Mucosa of descending colon (tissue), 3 donors: Measurements from ENCODE around the gene NID1. TPM values are rescaled to one million over a fixed set of nuclear protein-coding genes. Genes with fewer than 3 reads are reported as not detected.
"Not testable (repeated sequence)": the region's sequence is repeated elsewhere in the genome, so short reads cannot be mapped to it uniquely, and the experiment has no call there.

Experiments
- ATAC-seq: fragments of 200-7000 bp; cut with Tn5 transposase; one replicate; pipeline ENCODE4 v1.9.1; 2020; ENCODE audit warnings: mild to moderate bottlenecking, moderate library complexity
- DNase-seq, 3 donors: peaks; one replicate each; pipeline ENCODE4 v3.0.0-alpha.2; 2020
- H3K36me3 ChIP-seq: fragments of 200-600 bp; one replicate; pipeline ENCODE4 v1.8.0; 2021; ENCODE audit warnings: low read depth, mild to moderate bottlenecking
- H3K4me1 ChIP-seq: fragments of 200-600 bp; one replicate; pipeline ENCODE4 v1.8.0; 2021; ENCODE audit warnings: low read depth, mild to moderate bottlenecking
- H3K4me3 ChIP-seq: fragments of 200-600 bp; one replicate; pipeline ENCODE4 v1.8.0; 2021; ENCODE audit warnings: mild to moderate bottlenecking
- H3K9me3 ChIP-seq: fragments of 200-600 bp; one replicate; pipeline ENCODE4 v1.8.0; 2021; ENCODE audit warnings: mild to moderate bottlenecking
- CTCF ChIP-seq: fragments of 200-600 bp; IDR thresholded peaks from one replicate; pipeline ENCODE4 v1.8.0; 2022; ENCODE audit warnings: antibody characterized with exemption, mild to moderate bottlenecking
- intact Hi-C, 2 donors: fragments of 100-400 bp; cut with DNase I in 1 of 2; cut with micrococcal nuclease in 1 of 2; formaldehyde crosslinking; loops; one replicate each; pipeline versions ENCODE4 v1.11.0 to v1.11.1; 2022; cut with DNase I, micrococcal nuclease
- total RNA-seq, 3 donors: library from RNA; stranded (reverse); fragmentation: NEBNext Ultra II Directional in 2 of 3; extraction: Animal tissue kit (Norgen Biotek cat#: 25700) in 2 of 3; gene quantifications; one replicate each; pipeline versions ENCODE4 v1.2.1 to v1.2.4, GENCODE V29; 2021 to 2023
- donor health status: DM: no; HTN: no; CAD: no; lungs with moderate emphysema.
- donor health status: DM: no; HTN: no; CAD: no.
- donor health status: DM: no; HTN: yes; CAD: no.

Gene NID1
- total RNA-seq, 3 donors from 2014 or later: 7.2 to 118 (median 36.7) TPM

DNA sequence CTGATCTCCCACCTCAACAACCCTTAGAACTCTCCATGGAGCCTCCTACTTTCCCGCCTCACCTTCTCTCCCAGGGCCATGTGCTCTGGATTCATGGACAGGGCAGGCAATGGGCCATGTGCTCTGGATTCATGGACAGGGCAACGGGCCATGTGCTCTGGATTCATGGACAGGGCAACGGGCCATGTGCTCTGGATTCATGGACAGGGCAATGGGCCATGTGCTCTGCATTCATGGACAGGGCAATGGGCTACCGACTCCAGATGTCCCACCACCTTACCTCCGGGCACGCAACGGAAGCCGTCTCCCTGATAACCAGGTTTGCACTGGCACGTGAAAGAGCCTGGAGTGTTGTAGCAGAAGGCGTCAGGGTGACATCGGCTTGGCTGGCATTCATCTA is 53.2 kb downstream of the NID1 start:
- Histone ChIP-seq H3K9me3 (no peaks in the 10 kb centered on the region), H3K36me3 (no peaks in the 10 kb centered on the region), H3K4me1 (no peaks in the 10 kb centered on the region), H3K4me3 (no peak overlapping the region)
- ATAC-seq (no peak), DNase-seq (no peak)
- TF ChIP-seq CTCF: no peak
- intact Hi-C loops: no loop called here

- intact Hi-C loops: no loop called here
- H3K4me3 ChIP-seq: no peak overlapping the region
- H3K4me1 ChIP-seq: no peaks in the 10 kb centered on the region
- no peaks in the 10 kb centered on the region for H3K9me3 ChIP-seq
- no peak for ATAC-seq
- no peak for DNase-seq
- H3K36me3 ChIP-seq: no peaks in the 10 kb centered on the region
- no peak for TF ChIP-seq CTCF
Measured at GRCh38 chr1:236010443-236010842, 54.4 kb downstream of the NID1 start.

GRCh38 chr1:236009857-236010256 is 55.0 kb downstream of the NID1 start:
- H3K36me3 ChIP-seq: no peaks in the 10 kb centered on the region

DNA sequence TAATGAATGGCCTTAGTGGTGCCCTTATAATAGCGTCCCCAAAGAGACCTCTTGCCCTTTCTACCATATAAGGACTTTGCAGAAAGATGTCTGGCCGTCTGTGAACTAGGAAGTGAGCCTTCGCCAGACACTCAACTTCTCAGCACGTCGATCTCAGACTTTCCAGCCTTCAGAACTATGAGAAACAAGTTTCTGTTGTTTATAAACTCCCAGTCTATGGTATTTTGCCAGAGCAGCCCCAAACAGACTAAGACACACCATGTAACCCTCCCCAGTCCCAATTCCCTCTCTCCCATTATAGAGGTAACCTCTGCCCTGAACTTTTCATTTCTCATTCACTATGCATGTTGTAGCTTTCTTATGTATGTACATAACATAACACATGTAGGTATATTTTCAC is 55.7 kb downstream of the NID1 start:
- Histone ChIP-seq H3K4me3 (no peak overlapping the region), H3K36me3 (no peaks in the 10 kb centered on the region), H3K9me3 (no peaks in the 10 kb centered on the region), H3K4me1 (no peaks in the 10 kb centered on the region)
- DNase-seq (no peak), ATAC-seq (no peak)
- TF ChIP-seq CTCF: no peak
- intact Hi-C loops: no loop called here

More at GRCh38 chr1:236009857-236010256, 55.0 kb downstream of the NID1 start:
- Histone ChIP-seq H3K4me1 (no peaks in the 10 kb centered on the region), H3K9me3 (no peaks in the 10 kb centered on the region), H3K4me3 (no peak overlapping the region)
- no peak for ATAC-seq
- intact Hi-C loops: no loop called here
- TF ChIP-seq CTCF: no peak
- DNase-seq: no peak

DNA sequence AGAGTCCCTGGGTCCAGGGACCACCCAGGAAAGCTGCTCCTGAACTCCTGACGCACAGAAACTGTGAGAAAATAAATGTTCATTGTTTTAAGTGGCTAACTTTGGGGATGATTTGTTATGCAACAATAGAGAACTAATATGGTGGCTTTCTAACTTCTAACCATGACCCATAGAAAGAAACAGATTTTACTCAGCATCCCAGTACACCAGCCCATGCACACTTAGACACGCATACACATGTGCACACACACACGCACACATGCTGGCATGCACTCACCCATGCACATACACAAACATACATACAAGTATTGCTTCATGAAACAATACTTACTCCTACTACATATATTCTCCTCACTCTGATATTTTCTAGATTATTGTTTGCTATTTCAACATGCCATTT is 57.1 kb downstream of the NID1 start:
- no peak for DNase-seq
- no peaks in the 10 kb centered on the region for H3K9me3 ChIP-seq
- intact Hi-C loops: no loop called here
- no peak for TF ChIP-seq CTCF
- ATAC-seq: no peak
- no peak overlapping the region for H3K4me3 ChIP-seq
- no peaks in the 10 kb centered on the region for H3K4me1 ChIP-seq
- H3K36me3 ChIP-seq: no peaks in the 10 kb centered on the region

DNA sequence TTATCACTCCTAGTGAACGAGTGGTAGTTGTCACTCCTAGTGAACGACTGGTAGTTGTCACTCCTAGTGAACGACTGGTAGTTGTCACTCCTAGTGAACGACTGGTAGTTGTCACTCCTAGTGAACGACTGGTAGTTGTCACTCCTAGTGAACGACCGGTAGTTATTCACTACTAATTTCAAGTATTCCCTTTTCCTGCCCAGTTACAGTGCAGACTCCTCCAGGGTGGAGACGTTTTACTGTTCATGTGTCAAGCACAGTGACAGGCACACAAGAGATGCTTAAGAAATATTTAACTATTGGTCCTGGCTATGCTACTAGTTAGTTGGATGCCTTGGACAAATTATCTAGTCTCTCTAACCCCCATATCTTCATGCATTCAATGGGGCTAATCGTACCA is 61.8 kb downstream of the NID1 start:
- intact Hi-C loops, DNase-seq, H3K9me3 ChIP-seq, ATAC-seq, H3K4me3 ChIP-seq, H3K36me3 ChIP-seq: not testable (repeated sequence)
- peaks cover 13% of the 10 kb centered on the region for H3K4me1 ChIP-seq
